Dedifferentiated amniotic fluid mesenchymal stem cell (primary cell): ENCODE results near the gene USP20.
"Not testable (repeated sequence)": the region's sequence is repeated elsewhere in the genome, so short reads cannot be mapped to it uniquely, and the experiment has no call there.

Experiments used
- DNase-seq: peaks from one replicate; pipeline ENCODE4 v3.0.0-alpha.2; 2016; ENCODE audit errors: extremely low spot score

Gene USP20

DNA sequence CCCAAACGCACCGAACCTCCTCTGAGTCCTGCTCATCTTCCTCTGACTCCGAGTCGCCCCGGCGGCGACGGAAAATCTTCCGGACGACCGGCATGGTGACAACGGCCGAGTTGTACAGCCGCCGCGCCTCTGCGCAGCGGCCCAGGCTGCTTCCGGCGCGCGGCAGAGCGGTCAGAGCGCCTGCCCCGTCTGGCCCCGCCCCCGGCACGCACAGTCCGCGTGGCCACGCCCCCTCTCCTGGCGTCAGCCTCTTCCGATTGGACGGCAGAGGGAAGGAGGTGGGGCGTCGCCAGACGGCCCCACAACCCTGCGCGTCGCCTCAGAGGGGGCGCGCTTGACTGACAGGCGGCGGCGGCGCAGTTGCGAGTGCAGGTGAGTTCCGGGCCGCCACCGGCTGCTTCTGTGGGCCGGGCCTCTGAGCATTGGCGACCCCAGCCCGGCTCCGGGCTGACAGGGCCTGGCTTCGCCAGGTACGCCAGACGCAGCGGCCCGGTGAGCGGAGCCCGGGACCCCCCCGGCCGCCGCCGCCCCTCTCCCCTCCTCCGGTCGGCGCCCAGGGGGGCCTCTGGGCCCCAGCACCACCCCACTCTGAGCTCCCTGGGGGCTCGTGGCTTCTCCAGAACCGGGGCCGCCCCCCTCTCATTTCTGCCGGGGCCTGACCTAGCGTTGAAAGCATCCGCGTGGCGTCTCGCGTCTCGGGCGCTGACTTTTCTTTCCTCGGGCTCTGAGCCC is at the start of gene USP20, which contains the start of gene C9orf78:
TSS of gene USP20 (plus strand) at position 331 of the 732 bp plus-strand sequence. CDS start 17,098 bp downstream, outside the sequence.
TSS of gene C9orf78 (minus strand) at position 148 of the 732 bp plus-strand sequence. CDS start at position 94, 54 bp downstream.
- DNase-seq: peak; percentile 92

DNA sequence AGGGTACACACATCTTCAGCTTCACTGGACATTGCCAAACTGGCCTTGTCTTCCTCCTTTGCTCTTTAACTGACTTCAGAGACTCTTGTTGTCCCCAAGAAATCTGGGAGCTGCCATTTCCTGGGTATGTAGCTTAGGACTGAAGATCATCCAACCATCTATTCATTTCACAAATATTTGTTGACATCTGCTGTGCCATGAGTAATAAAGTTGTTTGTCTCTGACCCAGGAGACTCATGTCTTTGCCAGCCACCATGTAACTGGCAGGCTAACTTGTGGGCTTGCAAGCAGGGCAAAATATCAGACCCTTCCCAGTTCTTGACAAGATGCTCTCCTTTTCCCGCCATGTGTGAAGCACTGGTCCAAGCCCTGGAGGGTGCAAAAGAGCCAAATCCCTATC is 49.4 kb upstream of the USP20 start:
- DNase-seq: no peak

DNA sequence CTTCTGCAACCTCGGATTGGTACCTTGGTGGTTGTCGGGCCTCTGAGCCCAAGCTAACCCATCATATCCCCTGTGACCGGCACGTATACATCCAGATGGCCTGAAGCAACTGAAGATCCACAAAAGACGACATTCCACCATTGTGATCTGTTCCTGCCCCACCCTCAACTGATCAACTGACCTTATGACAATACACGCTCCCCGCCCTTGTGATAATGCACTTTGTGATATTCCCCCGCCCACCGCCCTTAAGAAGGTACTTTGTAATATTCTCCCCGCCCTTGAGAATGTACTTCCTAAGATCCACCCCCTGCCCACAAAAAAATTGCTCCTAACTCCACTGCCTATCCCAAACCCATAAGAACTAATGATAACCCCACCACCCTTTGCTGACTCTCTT is 48.8 kb upstream of the USP20 start:
- no peak for DNase-seq

DNA sequence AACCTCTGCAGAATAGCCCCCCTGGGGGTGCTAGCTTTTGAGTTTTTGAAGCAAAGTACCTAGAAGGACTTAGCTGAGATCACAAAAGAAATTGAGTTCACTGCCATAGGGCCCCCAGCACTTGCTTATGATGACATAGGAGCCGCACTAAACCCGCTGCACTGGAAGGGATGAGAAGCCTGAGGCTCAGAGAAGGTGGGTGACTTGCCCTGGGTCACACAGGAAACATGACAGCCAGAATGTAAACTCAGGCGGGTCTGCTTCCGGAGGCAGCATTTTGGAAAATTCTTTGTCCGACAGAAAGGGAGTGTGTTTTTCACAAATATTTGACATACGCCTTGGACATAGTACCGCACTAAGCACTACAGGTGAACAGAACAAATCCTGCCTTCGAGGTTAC is 40.7 kb upstream of the USP20 start:
- DNase-seq: no peak

DNA sequence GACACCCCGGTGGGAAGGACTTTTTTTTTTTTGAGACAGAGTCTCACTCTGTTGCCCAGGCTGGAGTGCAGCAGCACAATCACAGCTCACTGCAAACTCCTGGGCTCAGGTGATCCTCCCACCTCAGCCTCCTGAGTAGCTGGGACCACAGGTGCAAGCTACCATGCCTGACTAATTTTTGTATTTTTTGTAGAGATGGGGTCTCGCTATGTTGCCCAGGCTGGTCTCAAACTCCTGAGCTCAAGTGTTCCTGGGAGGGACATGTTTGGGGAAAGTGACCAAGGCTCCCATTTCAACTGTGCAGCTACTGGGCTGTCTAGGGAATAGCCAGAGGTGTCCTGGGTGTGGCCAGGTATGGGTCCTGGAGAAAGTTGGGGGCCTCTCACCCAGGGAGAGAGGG is 39.2 kb upstream of the USP20 start:
- DNase-seq: not testable (repeated sequence)

DNA sequence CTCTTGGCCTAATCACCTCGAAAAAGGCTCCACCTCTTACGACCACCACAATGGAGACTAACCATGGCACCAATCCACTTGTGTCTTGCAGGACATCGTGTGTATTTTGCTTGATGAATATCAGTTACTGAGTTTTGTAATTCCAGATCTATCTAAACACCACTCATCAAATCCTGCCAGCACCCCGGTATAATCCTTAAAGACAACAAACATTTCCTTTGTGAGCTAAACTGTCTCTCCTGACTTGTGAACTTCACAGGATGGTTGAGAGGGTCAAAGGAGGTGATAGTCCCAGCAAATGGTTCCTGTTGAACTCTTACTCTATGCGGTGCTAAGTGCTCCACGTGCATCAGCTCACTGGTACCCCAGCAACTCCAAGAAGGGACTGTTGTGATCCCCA is 36.3 kb upstream of the USP20 start:
- no peak for DNase-seq

DNA sequence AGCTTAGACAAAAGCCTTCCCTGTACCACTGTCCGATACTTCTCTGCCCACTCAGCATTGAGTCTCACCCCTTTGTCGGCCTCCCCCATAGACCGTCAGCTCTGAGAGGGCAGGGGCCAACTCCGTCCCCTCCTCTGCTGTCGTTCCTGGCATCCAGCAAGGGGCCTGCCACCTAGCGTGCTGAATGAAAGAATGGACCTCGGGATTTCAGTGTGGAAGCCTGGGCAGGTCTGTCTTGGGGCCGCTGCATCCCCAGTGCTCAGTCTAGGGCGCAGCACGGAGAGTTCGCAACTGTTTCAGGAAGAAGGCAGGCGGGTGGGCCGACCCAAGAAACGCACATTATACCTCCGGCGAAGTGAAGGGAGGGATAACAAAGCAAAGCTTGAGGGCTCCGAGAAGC is 33.8 kb upstream of the USP20 start:
- DNase-seq: no peak

DNA sequence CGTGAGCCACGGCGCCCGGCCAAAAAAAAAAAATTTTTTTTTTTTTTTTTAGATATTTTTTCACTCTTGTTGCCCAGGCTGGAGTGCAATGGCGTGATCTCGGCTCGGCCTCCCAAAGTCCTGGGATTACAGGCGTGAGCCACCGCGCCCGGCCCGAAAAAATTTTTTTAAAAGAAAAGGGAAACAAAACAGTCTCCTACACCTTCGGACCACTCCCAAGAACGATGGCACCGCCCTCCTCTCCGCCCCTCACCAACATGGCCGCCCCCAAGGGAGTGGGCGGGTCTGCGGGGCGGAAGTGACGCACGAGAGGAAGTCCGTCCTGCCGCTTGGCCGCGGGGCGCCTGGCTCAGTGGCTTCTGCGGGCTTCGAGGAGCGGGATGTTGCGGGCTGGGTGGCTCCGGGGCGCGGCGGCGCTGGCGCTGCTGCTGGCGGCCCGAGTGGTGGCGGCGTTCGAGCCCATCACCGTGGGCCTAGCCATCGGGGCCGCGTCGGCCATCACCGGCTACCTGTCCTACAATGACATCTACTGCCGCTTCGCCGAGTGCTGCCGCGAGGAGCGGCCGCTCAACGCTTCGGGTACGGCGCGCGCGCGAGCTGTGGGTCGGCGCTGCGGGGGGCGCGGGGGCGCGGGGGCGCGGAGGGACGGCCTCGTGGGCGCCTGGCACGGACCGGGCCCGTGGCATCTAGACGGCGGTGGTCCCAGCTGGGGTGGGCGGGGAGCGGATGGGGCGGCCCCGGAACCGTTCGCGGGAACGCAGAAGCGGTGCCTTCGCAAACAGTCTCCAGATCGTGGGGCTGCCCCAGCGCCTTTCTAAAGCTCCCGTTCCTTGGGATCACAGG is 32.2 kb upstream of the USP20 start, which contains the start of gene TOR1B:
TSS of gene TOR1B (plus strand) at position 352 of the 843 bp plus-strand sequence. CDS start at position 381, 29 bp downstream.
- DNase-seq: peak; percentile 91

DNA sequence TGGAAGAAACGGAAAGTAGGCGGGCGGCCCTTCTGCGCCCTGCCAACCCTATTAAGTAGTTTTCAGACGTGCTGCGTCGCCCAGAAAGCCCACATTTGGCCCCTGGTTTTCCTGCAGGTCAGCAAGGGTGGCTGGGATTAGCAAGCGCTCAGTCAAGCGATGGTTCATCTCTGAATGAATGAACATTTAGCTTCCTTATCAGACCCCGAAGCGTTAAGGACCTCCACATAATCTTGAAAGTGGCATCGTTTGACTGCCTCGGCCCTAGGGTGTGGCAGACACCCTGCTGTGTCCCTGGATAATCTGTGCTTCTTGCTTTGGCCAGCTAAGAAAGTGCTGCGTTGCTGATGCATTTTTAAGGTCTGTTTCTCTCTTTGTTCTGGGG is 31.6 kb upstream of the USP20 start:
- no peak for DNase-seq

DNA sequence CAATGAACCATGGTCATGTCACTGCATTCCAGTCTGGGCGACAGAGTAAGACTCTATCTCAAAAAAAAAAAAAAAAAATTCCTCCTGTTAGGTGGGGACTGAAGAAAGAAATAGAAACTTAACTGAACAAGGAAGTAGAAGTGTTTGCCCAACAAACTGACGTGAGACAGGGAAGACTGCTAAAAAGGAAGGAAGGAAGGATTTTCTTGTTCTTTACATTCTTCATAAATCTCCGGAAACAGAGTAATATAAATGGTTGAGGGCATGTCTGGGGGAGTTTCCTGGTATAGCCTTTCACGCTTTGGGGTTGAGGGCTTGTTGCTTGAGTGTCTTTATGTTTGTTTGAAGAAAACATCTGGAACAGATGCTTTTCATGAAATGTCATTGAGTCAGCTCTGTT is 29.2 kb upstream of the USP20 start:
- DNase-seq: no peak

DNA sequence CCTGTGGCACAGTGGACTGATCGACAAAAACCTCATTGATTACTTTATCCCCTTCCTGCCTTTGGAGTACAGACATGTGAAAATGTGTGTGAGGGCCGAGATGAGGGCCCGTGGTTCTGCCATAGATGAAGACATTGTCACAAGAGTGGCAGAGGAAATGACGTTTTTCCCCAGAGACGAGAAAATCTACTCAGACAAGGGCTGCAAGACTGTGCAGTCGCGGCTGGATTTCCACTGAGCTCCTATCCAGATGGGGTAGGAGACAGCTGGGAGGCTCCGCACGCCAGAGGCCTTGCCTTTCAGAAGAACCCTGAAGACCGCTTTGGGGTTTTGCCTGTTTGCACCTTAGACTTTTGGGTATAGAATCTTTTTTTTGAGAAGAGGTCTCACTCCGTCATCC is 25.9 kb upstream of the USP20 start:
- DNase-seq: no peak

DNA sequence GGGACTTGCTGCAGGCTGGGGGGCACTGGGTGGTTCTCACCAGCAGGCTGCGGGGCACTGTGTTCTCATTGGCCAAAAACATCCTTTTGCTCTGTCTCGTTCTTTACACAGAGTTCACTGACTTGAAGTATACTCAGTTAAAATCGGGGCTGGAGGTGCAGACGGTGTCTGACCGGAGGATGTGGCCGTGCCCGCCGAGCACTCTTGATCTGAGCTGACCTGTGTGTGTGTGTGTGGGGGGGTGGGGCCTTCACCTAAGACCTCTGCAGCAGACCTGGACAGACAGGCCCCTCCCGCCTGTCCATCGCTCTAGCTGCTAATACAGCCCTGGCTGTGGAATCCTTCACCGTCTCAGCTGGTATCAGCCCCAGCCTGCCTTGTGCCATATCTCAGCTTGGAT is 25.1 kb upstream of the USP20 start:
- no peak for DNase-seq

DNA sequence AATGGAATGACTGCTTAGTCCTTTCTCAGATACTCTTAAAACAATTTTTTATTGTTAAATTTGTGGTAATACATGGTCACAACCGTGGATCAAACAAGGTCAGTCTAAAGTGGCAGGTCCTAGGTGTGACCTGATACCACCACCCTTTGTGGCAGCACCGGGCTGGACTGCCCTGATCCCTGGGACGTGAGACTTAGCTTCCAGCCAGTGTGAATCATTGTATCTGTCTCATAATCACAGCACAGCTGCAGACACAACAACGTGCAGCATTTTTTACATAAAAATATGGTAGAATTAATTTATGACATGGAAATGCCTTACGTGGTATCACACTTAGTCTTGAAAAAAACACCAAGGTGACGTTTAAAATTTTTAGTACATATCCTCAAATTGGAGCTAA is 24.5 kb upstream of the USP20 start:
- no peak for DNase-seq

DNA sequence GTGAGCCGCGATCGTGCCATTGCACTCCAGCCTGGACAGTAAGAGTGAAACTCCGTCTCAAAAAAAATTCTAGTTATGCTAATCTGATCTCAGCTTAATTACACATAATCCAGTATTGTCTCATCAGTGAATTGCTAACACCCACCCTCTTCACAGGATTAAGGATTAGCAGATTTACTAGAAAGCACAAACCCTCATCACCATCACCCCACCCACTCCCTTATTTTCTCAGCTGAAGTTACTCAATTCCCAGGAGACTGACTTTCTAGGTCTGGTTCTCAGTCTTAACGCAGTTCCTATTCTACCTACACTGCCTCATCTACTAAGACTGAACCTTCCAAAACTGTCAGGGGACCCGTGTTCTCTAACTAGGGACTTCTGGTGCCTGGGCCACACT is 23.3 kb upstream of the USP20 start:
- DNase-seq: no peak

DNA sequence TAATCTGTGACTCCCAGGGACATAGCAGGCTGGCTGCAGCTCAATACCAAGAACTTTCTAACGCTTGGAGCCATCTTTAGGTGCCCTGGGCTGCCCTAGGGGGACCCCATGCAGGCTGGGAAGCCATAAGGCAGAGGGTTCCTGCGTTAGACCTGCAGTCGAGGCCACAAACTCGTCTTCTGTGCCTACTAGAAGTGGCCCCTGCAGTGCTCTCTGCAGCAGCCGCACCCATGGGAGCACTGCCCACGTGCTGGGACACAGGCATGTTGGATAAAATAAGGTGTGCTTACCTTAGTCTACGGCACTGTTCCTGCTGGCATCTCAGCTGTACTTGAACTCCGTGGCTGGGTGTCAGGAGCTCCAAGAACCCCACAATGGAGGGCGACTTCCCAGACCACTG is 22.9 kb upstream of the USP20 start:
- DNase-seq: no peak

DNA sequence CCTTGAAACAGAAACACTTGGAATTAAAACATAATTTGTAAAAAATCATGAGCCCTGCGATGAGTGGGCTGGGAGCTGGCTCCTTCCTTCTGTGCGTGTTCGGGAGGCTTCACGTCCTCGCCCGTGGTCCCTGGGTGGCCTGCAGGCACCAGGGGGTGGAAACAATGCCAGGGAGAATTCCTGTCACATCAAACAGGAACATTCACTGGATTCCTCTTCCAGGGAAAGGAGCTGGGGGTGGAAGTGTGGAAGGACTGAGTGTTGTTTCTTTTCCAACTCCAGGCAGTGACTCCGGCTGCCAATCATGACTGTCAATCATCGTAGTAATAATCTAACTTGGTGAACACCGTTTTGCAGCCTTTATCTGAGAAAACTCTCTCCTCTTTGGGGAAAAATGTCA is 21.6 kb upstream of the USP20 start:
- DNase-seq: no peak

DNA sequence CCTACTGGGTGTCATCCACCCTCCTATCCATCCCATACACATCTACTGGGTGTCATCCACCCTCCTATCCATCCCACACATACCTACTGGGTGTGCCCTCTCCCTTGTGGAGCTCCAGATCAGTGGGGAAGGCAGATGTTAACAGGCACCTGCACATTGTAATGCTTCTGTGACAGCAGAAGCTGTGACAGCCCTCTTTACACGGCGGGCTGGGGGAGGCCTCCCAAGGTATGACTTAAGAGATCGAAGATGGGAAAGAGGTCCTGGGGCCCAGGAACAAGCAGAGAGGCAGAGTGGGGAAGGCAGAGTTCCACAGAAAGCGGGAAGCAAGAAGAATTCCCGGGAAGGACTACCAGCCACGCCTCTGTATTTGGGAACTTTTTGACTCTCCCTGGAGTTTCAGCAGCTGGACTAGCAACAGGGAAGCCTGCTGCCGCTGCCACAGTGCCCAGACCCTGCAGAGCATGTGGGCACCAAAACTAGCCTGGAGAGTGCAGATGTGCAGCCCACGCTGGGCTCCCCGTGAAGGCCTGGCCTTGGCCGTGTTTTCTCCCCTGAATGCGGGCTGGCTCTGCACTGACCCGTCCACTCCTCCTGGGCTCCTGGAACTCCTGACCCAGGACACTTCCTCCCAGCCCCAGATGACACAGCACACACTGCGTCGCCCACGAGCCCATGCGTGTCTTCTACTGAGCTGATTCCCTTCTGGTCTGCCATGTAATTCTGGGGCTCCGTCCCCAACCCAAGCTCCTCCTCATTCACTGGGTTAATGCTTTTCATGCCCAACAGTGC is 20.6 kb upstream of the USP20 start:
- no peak for DNase-seq

DNA sequence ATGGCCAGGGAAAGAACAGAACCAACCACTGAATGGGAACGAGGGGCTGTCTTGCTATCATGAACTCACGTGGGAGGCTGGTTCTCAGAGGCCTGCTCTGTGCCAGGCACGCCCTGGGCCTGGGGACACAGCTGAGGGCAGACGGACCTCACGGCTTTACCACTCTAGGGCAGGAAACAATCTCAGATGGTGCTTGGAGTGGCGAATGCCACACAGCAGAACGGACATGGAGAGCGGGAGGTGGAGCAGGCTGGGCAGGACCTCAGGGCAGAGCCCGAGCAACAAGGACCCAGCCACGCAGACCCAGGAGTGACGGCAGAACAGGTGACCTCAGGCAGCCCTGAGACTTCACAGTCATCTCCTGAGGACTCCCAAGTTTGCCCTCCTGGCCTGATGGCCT is 20.0 kb upstream of the USP20 start:
- DNase-seq: no peak

DNA sequence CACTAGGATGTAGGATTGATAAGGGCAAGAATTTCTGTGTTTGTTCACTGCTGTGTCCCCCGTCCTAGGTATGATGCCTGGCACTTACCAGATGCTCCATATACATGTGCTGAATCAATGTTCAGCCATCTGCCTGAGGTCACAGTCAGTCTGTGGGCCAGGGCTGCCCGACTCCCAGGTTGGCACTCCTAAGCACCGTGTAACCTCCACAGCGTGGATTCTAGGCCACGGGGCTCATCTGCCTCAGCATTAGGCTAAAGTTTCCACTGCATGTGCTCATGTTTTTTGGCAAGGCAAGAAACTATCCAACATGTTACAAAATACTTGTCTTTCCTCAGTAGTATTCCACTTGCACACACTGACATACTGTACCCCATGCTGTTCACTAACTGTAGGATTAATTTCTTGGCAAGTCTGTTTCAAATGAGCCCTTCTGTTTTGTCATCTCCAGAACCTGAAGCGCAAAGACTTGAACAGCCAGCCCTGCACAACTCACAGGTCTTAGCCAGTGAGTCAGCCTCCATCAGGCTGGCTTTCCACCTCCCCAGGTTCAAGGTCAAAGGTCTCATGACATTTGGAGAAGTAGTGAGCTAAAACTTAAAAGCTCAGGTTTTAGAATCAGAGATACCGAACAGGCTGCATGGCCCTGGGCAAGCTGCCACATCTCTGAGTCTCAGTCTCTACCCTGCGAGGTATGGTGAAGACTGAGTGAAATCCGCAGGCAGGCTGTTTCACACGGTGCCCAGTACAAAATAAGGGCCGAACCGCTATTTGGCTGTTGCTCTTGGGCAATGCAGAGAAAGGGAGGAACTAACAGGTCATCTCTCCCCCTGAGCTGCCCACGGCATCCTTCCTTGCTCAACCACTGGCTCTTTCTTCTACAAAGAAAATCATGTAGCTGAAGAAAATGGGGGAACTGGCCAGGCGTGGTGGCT is 18.5 kb upstream of the USP20 start:
- no peak for DNase-seq

DNA sequence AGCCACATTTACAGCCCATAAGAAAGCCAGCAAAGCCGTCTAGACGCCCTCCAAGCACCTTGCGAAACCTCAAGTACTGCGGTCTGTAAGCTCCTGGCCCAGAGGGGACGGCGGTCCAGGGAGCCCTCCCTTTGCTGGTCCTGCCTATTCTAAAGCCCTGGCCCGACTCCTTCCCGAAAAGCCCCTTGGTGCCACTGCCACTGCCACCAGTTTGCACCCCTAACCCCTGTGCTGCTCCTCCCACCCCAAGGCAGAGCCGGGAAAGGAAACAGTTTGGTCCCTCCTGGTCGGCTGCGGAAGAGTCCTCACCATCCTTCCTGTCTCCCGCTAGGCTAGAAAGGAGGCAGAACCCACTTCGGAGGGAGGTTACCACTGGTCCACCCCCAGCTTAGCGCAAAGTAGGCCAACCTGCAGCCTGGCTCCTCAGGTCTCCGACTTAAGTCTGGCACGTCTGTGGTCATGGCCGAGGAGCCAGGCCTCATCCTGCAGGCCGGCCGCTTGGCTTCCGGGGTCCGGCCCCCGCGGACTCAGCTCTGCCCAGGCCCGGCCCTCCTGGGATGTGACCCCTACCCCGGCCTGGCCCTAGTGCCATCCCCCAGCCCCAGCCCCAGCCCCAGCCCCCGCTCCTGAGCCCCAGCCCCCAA is 12.2 kb upstream of the USP20 start:
- DNase-seq: no peak

DNA sequence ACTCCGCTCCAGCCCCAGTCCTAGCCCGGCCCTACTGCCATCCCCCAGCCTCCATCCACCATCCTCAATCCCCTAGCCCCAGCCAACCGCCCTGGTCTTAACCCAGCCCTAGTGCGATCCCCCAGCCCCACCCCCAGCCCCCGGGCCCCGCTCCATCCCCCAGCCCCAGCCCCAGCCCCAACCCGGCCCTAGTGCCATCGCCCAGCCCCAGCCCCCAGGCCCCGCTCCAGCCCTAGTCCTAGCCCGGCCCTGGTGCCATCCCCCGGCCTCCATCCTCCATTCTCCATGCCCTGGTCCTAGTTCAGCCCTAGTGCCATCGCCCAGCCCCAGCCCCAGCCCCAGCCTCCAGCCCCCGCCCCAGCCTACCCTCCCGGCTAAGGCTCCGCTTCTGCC is 11.7 kb upstream of the USP20 start:
- DNase-seq: no peak
